IPS-11a (cell line): ENCODE measurements around the gene KRT83.
"Not testable (repeated sequence)": the region's sequence is repeated elsewhere in the genome, so short reads cannot be mapped to it uniquely, and the experiment has no call there.

Source experiments
- H3K4me3 ChIP-seq: one replicate; pipeline ENCODE4 v1.5.1; 2013; ENCODE audit warnings: low read depth, low read length, control low read depth

The KRT83 gene

GRCh38 chr12:52354200-52354599 is 33.0 kb upstream of the KRT83 start:
- no peak overlapping the region for H3K4me3 ChIP-seq

- H3K4me3 ChIP-seq = no peak overlapping the region
Measured at GRCh38 chr12:52353766-52354165, 32.6 kb upstream of the KRT83 start.

DNA sequence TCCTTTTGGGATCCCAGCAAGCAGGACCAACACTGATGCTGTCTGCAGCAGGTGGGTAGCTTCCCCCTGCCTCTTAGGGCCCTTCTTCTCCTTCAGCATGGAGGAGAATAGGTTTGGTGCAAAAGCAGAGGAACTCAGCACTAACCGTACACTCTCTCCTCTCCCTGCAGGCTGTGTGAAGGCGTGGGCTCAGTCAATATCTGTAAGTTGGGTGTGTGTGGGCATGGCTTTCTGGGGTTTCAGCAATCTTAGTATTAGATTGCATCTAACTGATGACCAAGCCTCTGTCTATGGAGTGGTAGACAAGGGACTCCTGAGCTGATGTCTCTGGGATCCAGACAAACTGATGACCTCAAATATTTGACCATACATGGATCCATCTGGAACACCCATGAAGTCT is 31.8 kb upstream of the KRT83 start:
- H3K4me3 ChIP-seq = no peak overlapping the region

DNA sequence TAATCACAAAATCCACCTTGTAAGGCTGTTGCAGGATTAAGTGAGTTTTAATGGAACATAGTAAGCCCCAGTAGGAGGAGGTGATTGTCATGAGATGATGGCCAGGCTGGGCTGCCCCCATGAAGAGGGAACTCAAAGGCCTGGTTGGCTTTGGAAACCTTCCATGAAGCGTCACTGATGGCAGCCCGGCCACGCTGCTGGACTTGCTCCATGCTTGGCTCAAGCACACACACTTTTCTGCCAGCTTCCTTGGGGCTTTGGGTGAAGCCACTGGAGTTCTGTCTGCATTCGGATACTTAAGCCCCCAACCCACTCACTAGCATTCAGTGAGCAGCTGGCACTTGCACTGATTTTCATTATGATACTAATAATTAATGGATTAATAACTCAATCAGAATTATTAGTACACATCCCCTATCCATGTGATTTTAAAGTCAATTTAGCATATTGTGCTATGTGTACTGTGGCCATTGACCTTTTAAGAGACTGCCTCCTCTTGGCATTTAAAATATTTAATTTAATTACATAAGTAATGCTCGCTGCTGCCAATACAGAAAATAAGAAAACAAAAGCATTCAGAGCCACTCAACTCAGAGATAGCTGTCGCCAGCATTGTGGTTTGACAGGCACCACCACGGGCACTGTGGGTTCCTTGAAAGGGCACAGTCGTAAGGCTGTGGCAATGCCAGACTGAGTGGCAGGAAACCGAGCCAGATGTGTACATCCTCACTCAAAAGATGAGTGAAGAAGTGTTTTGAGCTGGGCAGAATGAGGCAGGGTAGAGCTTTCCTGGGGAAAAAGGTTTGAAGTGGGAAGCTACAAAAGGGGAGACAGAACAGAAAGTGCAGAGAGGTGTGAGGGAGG is 30.2 kb upstream of the KRT83 start:
- no peak overlapping the region for H3K4me3 ChIP-seq

GRCh38 chr12:52350786-52351185 is 29.6 kb upstream of the KRT83 start:
- H3K4me3 ChIP-seq = no peak overlapping the region

GRCh38 chr12:52350021-52350620 is 28.9 kb upstream of the KRT83 start:
- H3K4me3 ChIP-seq = no peak overlapping the region

GRCh38 chr12:52349196-52349595 is 28.0 kb upstream of the KRT83 start:
- no peak overlapping the region for H3K4me3 ChIP-seq

GRCh38 chr12:52347551-52348510 is 26.6 kb upstream of the KRT83 start:
- no peak overlapping the region for H3K4me3 ChIP-seq

- H3K4me3 ChIP-seq = no peak overlapping the region
Measured at GRCh38 chr12:52347016-52347415, 25.8 kb upstream of the KRT83 start.

- no peak overlapping the region for H3K4me3 ChIP-seq
Measured at GRCh38 chr12:52346593-52346992, 25.4 kb upstream of the KRT83 start.

DNA sequence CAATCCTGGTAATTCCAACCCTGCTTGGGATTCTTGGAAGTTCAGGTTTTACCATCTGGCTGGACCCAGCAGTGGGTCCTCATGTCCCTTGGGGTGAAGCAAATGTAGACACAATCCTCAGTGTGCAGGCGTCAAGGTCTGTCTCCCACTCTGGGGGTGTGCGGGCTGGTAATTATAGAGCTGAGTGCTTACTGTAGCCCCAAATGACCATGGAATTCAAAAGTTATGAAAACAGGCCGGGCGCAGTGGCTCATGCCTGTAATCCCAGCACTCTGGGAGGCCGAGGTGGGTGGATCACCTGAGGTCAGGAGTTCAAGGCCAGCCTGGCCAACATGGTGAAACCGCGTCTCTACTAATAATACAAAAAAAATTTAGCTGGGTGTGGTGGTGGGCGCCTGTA is 23.8 kb upstream of the KRT83 start:
- not testable (repeated sequence) for H3K4me3 ChIP-seq

DNA sequence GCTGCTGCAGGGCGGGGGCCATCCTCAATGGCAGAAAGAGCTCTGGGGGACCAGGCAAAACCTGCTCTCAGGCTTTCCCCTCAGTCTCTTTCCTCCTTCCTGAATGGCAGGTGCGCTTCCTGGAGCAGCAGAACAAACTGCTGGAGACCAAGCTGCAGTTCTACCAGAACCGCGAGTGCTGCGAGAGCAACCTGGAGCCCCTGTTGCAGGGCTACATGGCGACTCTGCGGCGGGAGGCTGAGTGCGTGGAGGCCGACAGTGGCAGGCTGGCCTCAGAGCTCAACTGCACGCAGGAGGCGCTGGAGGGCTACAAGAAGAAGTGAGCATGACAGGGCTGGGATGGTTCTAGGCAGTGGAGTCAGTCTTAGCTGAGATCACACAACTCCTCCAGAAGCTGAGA is 22.9 kb upstream of the KRT83 start:
- H3K4me3 ChIP-seq = no peak overlapping the region

DNA sequence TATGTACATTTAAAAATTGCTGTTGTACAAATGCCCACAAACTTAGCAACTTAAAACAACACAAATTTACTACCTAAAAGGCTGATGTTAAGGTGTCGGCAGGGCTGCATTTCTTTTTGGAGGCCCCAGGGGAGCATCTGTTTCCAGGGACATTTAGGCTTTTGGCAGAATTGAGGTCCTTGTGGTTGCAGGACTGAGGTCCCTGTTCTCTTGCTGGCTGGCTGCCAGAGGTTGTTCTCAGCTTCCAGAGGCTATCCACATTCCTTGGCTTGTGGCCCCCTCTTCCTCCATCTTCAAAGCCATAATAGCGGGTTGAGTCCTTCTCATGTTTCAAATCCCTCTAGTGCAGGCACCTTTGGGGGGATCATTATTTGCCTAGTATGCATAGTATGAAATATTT is 22.4 kb upstream of the KRT83 start:
- no peak overlapping the region for H3K4me3 ChIP-seq

DNA sequence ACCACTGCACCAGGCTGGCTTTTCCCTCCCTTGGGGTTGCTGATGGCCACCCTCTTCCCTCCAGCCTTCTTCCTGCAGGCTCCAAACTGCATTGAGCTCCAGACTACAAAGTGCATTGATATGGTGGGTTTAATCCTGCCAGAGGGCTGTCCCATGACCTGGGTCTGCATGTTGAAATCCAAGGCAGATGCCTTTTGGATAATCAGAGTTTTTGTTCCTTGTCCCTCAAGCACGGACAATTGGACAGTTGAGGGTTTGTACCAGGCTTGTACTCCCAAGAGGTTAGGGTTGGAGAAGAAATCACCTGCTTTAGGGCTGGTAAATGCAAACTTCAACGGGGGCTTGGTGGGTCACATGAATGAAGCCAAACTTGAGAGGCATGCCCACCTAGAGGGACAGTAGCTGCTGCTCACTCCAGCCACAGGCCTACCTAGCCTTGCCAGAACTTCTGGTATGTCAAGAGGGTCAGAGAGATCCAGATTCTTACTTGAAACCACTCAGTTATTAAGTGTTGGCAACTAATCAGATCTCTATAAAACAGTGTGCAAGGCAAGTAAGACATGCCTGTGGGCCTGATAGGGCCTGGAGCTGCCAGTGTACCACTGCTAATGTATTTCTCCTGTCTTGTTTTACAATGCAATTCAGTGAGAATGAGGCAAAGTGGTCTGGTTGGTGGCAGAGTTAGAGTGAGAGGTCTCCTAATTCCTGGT is 21.7 kb upstream of the KRT83 start:
- no peak overlapping the region for H3K4me3 ChIP-seq

DNA sequence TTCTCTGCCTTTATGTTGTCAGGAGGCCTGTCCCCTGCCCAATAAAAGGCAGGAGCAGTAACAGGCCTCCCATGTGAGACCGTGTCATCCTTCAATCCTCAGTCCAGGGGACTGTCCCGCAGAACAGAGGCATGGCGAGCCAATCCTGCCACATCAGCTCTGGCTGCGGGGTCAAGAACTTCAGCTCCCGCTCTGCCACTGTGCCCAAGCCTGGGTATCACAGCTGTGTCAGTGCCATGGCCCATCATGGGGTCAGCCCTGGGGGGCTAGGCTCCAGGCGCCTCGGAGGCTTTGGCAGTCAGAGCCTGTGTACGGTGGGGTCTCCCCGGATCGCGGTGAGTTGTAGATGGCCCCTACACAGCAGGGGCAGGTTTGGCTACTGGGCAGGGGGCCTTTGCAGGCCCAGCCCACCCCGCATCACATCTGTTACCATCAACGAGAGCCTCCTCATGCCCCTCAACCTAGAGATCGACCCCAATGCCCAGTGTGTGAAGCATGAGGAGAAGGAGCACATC is 19.9 kb upstream of the KRT83 start:
- no peak overlapping the region for H3K4me3 ChIP-seq

DNA sequence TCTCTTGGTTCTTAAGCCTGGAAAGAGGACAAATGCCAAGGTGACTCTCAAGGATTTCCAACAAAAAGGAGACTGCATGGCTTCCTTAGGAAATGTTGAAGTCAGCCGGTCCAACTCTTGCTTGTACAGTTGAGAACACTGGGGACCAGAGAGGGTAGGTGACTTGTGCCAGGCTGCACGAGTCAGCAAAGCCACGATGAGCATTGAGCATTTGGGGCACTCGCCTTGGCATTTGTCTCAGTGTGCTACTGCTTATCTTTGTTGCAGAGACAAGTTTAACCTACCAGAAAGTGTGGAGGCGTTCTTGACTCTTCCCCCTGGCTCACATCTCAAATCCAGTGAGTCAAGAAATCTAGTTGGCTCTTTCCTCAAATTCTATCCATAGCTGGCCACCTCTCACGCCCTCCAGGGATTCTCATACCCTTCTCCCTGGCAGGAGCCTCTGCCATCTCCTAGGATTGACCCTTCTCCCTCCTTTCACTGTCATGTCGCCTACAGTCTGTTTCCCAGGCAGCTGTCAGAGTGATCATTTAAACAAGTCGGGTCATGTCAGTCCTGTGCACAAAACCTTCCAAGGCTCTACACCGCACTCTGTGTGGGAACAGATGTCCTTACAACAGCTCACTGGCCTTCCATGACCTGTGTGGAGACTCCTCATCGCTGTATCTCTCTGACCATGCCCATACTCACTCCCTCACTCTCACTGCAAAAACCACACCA is 17.2 kb upstream of the KRT83 start:
- H3K4me3 ChIP-seq = no peak overlapping the region

DNA sequence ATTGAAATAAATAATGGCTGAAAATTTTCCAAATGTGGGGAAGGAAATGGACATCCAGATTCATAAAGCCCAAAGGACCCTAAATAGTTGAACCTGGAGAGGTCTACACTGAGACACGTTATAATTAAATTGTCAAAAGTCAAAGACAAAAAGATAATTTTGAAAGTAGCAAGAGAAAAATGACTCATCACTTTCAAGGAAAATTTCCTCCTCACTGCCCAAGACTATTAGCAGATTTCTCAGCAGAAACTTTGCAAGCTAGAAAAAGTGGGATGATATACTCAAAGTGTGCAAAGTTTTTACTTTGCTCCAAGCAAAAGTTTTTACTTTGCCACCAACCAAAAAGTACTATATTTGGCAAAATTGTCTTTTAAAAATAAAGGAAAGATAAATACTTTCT is 15.9 kb upstream of the KRT83 start:
- H3K4me3 ChIP-seq = no peak overlapping the region

DNA sequence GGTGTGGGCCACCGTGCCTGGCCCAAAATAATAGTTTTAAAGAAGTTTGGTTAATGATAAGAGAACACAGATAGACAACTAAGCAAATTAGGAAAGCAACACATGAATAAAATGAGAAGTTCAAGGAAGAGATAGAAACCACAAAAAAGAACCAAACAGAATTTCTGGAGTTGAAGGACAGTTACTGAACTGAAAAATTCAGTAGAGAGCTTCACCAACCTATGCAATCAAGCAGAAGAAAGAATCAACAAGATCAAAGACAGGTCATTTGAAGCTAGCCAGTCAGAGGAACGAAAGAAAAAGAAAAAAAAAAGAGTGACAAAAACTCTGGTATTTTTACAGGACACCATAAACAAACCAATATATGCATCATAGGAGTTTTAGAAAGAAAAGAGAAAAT is 15.4 kb upstream of the KRT83 start:
- H3K4me3 ChIP-seq = no peak overlapping the region

- H3K4me3 ChIP-seq = no peak overlapping the region
Measured at GRCh38 chr12:52335598-52336262, 14.5 kb upstream of the KRT83 start.
